Measurements from ENCODE around the gene VEZT. TPM values are rescaled to one million over a fixed set of nuclear protein-coding genes. Genes with fewer than 3 reads are reported as not detected.

VEZT gene
- total and polyA plus RNA-seq, 9 of the 15 experiments (the other 6 are each of a cell fraction or from before 2014, with no cell fraction given) = 16.1 to 61.5 (median 32.6) TPM

DNA sequence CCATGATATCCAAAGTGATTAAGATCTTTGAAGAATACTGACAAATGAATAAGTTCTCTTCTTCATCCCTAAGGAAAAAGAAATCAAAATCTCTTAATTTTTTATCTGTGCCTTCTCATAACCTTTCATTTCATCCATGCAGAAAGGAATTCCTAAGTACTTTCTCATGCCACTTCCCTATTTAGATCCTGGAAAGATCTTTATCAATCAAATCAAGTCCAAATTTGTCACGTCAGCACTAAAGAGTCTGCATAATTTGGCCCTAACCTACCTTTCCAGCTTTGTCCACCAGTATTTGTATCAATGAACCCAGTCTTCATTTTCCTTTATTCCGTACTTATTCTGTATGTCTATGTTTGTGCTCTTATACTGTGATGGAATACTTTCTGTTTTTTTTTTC lies 41.2 kb downstream of the VEZT start (continued):
- TF ChIP-seq ZFP30 (CRISPR knock-in tag; IDR thresholded peaks at IDR 0.05; ENCODE audit: borderline replicate concordance) = no peak
- peak; percentile 77 for TF ChIP-seq C11orf30 (IDR thresholded peaks at IDR 0.05; ENCODE audit: low read depth)
- no peak for TF ChIP-seq SRSF9 (IDR thresholded peaks at IDR 0.05; ENCODE audit: borderline replicate concordance, low read depth, low read length)
- no peak for TF ChIP-seq MIER1 (IDR thresholded peaks at IDR 0.05; ENCODE audit: low read depth)
- TF ChIP-seq ZNF316 (IDR thresholded peaks at IDR 0.05) = peak; percentile 89
- TF ChIP-seq MAFG (tag; conservative IDR thresholded peaks at IDR 0.05) = peak; percentile 84
- no peak for TF ChIP-seq RNF219 (CRISPR knock-in tag; IDR thresholded peaks at IDR 0.05)
- no peak for TF ChIP-seq ZNF644 (tag; IDR thresholded peaks at IDR 0.05; ENCODE audit: low read depth)
- no peak for TF ChIP-seq EZH2 (IDR thresholded peaks at IDR 0.05; ENCODE audit: borderline replicate concordance, low read depth, low read length)

DNA sequence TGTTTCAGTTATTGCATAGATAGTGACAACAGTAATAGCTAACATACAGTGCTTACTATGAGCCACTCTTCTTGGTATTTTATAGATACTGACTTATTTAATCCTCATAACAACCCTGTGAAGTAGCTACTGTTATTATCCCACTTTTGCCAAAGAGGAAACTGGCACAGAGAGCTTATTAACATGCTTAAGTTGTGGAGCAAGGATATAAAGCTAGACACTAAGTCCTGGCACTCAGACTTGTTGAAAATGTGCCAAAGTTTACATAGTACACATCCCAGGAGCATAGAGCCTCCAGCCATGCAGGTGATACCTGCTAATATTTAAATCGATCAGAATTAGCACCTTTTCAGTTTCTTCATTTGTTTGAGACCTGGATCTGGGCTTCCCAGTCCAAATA lies 41.8 kb downstream of the VEZT start:
- no peak overlapping the region for H3K9ac ChIP-seq (ENCODE audit: insufficient read depth in 1 of 2, low read depth in 2 of 2, low read length in 2 of 2)
- ATAC-seq (no peak), DNase-seq (ENCODE audit: extremely low read depth in 1 of 4, low spot score in 3 of 4) (no peak), FAIRE-seq (no peak)
- no peak overlapping the region for H3K4me2 ChIP-seq (ENCODE audit: insufficient read depth, low read length)
- H3K36me3 ChIP-seq (ENCODE audit: control insufficient read depth, insufficient read depth, low read length) = peaks cover 43% of the 10 kb centered on the region
- ChIA-PET POLR2A (interaction anchor here (0.9 kb wide), 1 partner anchor 17 kb away, joined by 3 read pairs; no protein-coding TSS in a partner anchor), CTCF (ENCODE audit: low intra/inter-chr PET ratio) (no interaction called here)
- no peaks in the 10 kb centered on the region for H3K27me3 ChIP-seq (ENCODE audit: control insufficient read depth in 2 of 2, insufficient read depth in 2 of 2, low read length in 2 of 2)
- intact Hi-C loops (cut with micrococcal nuclease) (no loop called here), in situ Hi-C loops (cut with MboI) (no loop called here)
- no peak overlapping the region for H3K27ac ChIP-seq (ENCODE audit: extremely low read depth, low read depth, low read length)
- no peaks in the 10 kb centered on the region for H3K79me2 ChIP-seq (ENCODE audit: control insufficient read depth, insufficient read depth, low read length)
- H3K4me1 ChIP-seq (replicated peaks in 1 of 2; ENCODE audit: control insufficient read depth in 2 of 2, insufficient read depth in 2 of 2, low read length in 2 of 2) = no peaks in the 10 kb centered on the region
- no peak overlapping the region for H3K4me3 ChIP-seq
- BruUV-seq (replicated peaks) = no TSS peak
- H4K20me1 ChIP-seq (replicated peaks; ENCODE audit: control insufficient read depth, insufficient read depth, low read length) = no peaks in the 10 kb centered on the region
- H3K9me3 ChIP-seq (replicated peaks; ENCODE audit: control insufficient read depth, insufficient read depth, low read depth, low read length) = no peaks in the 10 kb centered on the region
- H2AFZ ChIP-seq (ENCODE audit: low read depth, low read length) = no peak overlapping the region
- WGBS (ENCODE audit: insufficient coverage, low coverage, missing lambda C conversion rate) = 12% methylated on average over 1 of the region's 1 CpG
- no peaks in the 10 kb centered on the region for H3K9me1 ChIP-seq (ENCODE audit: control insufficient read depth, insufficient read depth, low read length)
- no peak for TF ChIP-seq SMARCA5 (IDR thresholded peaks at IDR 0.05)
- no peak for TF ChIP-seq GABPB2 (CRISPR knock-in tag; conservative IDR thresholded peaks at IDR 0.05)
- no peak for TF ChIP-seq FIP1L1 (IDR thresholded peaks at IDR 0.05; ENCODE audit: low read depth, low read length, poor library complexity, severe bottlenecking)
- no peak for TF ChIP-seq CBFB (CRISPR knock-in tag; IDR thresholded peaks at IDR 0.05)
- TF ChIP-seq, protein P1, sequence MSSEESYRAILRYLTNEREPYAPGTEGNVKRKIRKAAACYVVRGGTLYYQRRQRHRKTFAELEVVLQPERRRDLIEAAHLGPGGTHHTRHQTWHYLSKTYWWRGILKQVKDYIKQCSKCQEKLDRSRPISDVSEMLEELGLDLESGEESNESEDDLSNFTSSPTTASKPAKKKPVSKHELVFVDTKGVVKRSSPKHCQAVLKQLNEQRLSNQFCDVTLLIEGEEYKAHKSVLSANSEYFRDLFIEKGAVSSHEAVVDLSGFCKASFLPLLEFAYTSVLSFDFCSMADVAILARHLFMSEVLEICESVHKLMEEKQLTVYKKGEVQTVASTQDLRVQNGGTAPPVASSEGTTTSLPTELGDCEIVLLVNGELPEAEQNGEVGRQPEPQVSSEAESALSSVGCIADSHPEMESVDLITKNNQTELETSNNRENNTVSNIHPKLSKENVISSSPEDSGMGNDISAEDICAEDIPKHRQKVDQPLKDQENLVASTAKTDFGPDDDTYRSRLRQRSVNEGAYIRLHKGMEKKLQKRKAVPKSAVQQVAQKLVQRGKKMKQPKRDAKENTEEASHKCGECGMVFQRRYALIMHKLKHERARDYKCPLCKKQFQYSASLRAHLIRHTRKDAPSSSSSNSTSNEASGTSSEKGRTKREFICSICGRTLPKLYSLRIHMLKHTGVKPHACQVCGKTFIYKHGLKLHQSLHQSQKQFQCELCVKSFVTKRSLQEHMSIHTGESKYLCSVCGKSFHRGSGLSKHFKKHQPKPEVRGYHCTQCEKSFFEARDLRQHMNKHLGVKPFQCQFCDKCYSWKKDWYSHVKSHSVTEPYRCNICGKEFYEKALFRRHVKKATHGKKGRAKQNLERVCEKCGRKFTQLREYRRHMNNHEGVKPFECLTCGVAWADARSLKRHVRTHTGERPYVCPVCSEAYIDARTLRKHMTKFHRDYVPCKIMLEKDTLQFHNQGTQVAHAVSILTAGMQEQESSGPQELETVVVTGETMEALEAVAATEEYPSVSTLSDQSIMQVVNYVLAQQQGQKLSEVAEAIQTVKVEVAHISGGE (CRISPR knock-in tag; IDR thresholded peaks at IDR 0.05) = no peak
- TF ChIP-seq RNF2 (IDR thresholded peaks at IDR 0.05) = no peak
- TF ChIP-seq NFIC (IDR thresholded peaks at IDR 0.05) = no peak
- TF ChIP-seq MEF2D (tag; conservative IDR thresholded peaks at IDR 0.05; ENCODE audit: low read depth) = no peak
- no peak for TF ChIP-seq PCBP2 (IDR thresholded peaks at IDR 0.05; ENCODE audit: low read depth, low read length, poor library complexity, severe bottlenecking)
- no peak for TF ChIP-seq SMARCB1 (IDR thresholded peaks at IDR 0.05; ENCODE audit: insufficient read length, low read depth)

Measured in K562 (cell line).